IMR-90 (cell line): Measurements from ENCODE around the gene CALR. TPM values are rescaled to one million over a fixed set of nuclear protein-coding genes. Genes with fewer than 3 reads are reported as not detected.
A peak's percentile ranks its signal among the peaks of the same experiment; 100 is the strongest.

ENCODE experiments used
- ATAC-seq: fragments of 200-7000 bp; cut with Tn5 transposase; 2 replicates; pipeline ENCODE4 v1.9.1; 2020; ENCODE audit warnings: low read depth, mild to moderate bottlenecking, moderate library complexity
- BruUV-seq: library from RNA; stranded (reverse); fragments of 400-500 nt; replicated peaks from 2 replicates; lab custom pipeline; 2021; lab: Mats Ljungman, UMichigan
- CTCF ChIA-PET: fragments of 300-600 bp; formaldehyde crosslinking; extraction: SDS; loops from one replicate; lab custom pipeline; 2021; ENCODE audit warnings: antibody characterized with exemption; lab: Yijun Ruan, JAX
- POLR2A ChIA-PET: fragments of 300-600 bp; sonication (Branson Sonifier 250); formaldehyde crosslinking; loops from one replicate; lab custom pipeline; 2022; ENCODE audit warnings: antibody characterized with exemption; ENCODE audit not compliant: unreplicated experiment; lab: Charles Lee
- DNase-seq: peaks from one replicate; pipeline ENCODE4 v3.0.0; 2013
- H2AFZ ChIP-seq: replicated peaks from 2 replicates; pipeline ENCODE3; 2013; ENCODE audit warnings: low read length, mild to moderate bottlenecking; ENCODE audit not compliant: poor library complexity
- H2AK5ac ChIP-seq: 2 replicates; pipeline ENCODE4 v1.6.1; 2013; ENCODE audit warnings: low read depth, low read length, inconsistent platforms
- H2AK9ac ChIP-seq: replicated peaks from 2 replicates; pipeline ENCODE3; 2013; ENCODE audit warnings: mild to moderate bottlenecking, low read depth, low read length, moderate library complexity; ENCODE audit not compliant: poor library complexity
- H2BK120ac ChIP-seq: 2 replicates; pipeline ENCODE4 v1.6.1; 2013; ENCODE audit warnings: low read depth, low read length, inconsistent platforms
- H2BK15ac ChIP-seq: 3 replicates; pipeline ENCODE4 v1.6.1; 2013; ENCODE audit warnings: low read depth, low read length, inconsistent platforms
- H2BK20ac ChIP-seq: 2 replicates; pipeline ENCODE4 v1.6.1; 2013; ENCODE audit warnings: low read depth, mild to moderate bottlenecking, inconsistent platforms, low read length, moderate library complexity
- H2BK5ac ChIP-seq: 2 replicates; pipeline ENCODE4 v1.6.1; 2013; ENCODE audit warnings: mild to moderate bottlenecking, low read depth, low read length, inconsistent platforms; ENCODE audit not compliant: poor library complexity, severe bottlenecking
- H3K14ac ChIP-seq: replicated peaks from 2 replicates; pipeline ENCODE4 v1.6.1; 2013; ENCODE audit warnings: low read depth, low read length, inconsistent platforms
- H3K18ac ChIP-seq: 2 replicates; pipeline ENCODE4 v1.6.1; 2013; ENCODE audit warnings: low read depth, low read length, control low read depth
- H3K23ac ChIP-seq: 2 replicates; pipeline ENCODE4 v1.6.1; 2013; ENCODE audit warnings: low read depth, low read length, inconsistent platforms
- H3K27ac ChIP-seq: 2 replicates; pipeline ENCODE4 v1.5.1; 2013; ENCODE audit warnings: mild to moderate bottlenecking, control low read depth, low read length; ENCODE audit not compliant: insufficient read depth
- H3K27me3 ChIP-seq: 2 replicates; pipeline ENCODE4 v1.6.1; 2013; ENCODE audit warnings: low read length; ENCODE audit not compliant: control insufficient read depth, insufficient read depth
- H3K36me3 ChIP-seq: 2 replicates; pipeline ENCODE4 v1.6.1; 2013; ENCODE audit warnings: low read length, mixed read lengths; ENCODE audit not compliant: control insufficient read depth, insufficient read depth
- H3K4ac ChIP-seq: 2 replicates; pipeline ENCODE4 v1.6.1; 2013; ENCODE audit warnings: low read depth, low read length, inconsistent platforms
- H3K4me1 ChIP-seq: 2 replicates; pipeline ENCODE4 v1.6.1; 2013; ENCODE audit warnings: low read length, mixed read lengths; ENCODE audit not compliant: control insufficient read depth, insufficient read depth
- H3K4me2 ChIP-seq: 2 replicates; pipeline ENCODE4 v1.6.1; 2013; ENCODE audit warnings: low read depth, mild to moderate bottlenecking, control low read depth, low read length, moderate library complexity
- H3K4me3 ChIP-seq: 2 replicates; pipeline ENCODE4 v1.5.1; 2013; ENCODE audit warnings: low read depth, mild to moderate bottlenecking, control low read depth, low read length, moderate library complexity; ENCODE audit not compliant: insufficient read depth
- H3K56ac ChIP-seq: 2 replicates; pipeline ENCODE4 v1.6.1; 2013; ENCODE audit warnings: low read length, inconsistent platforms; ENCODE audit not compliant: insufficient read depth; ENCODE audit errors: extremely low read depth
- H3K79me1 ChIP-seq, 2 experiments: 2 replicates each; pipeline ENCODE4 v1.6.1; 2013; ENCODE audit warnings: low read length in 2 of 2, inconsistent platforms in 1 of 2, low read depth in 1 of 2
- H3K9ac ChIP-seq: 2 replicates; pipeline ENCODE4 v1.6.1; 2013; ENCODE audit warnings: low read depth, low read length, control low read depth
- H3K9me1 ChIP-seq: 2 replicates; pipeline ENCODE4 v1.6.1; 2013; ENCODE audit warnings: low read length, inconsistent platforms; ENCODE audit not compliant: insufficient read depth
- H3K9me3 ChIP-seq: 2 replicates; pipeline ENCODE4 v1.6.1; 2013; ENCODE audit warnings: low read length; ENCODE audit not compliant: control insufficient read depth, insufficient read depth
- H4K20me1 ChIP-seq: 2 replicates; pipeline ENCODE4 v1.6.1; 2013; ENCODE audit warnings: low read length, inconsistent platforms; ENCODE audit not compliant: insufficient read depth
- H4K5ac ChIP-seq: 2 replicates; pipeline ENCODE4 v1.6.1; 2013; ENCODE audit warnings: mild to moderate bottlenecking, low read depth, low read length, control low read depth
- H4K8ac ChIP-seq, 2 experiments: 2 replicates each; pipeline ENCODE4 v1.6.1; 2013; ENCODE audit warnings: low read depth in 2 of 2, low read length in 2 of 2, control low read depth in 1 of 2, inconsistent platforms in 1 of 2
- H4K91ac ChIP-seq: 2 replicates; pipeline ENCODE4 v1.6.1; 2013; ENCODE audit warnings: low read depth, low read length, inconsistent platforms; ENCODE audit not compliant: insufficient read depth
- CHD1 ChIP-seq: IDR thresholded peaks from 2 replicates; pipeline ENCODE4 v1.6.1; 2012; ENCODE audit warnings: low read depth, low read length, improper control_type of control experiment
- CTCF ChIP-seq: conservative IDR thresholded peaks from 2 replicates; pipeline ENCODE4 v1.5.1; 2012; ENCODE audit warnings: mild to moderate bottlenecking, low read depth, low read length, improper control_type of control experiment
- ELK1 ChIP-seq: fragments of 150-350 bp; IDR thresholded peaks from 2 replicates; pipeline ENCODE4 v1.6.1; 2016; ENCODE audit warnings: low read depth, mild to moderate bottlenecking, low read length, moderate library complexity, borderline replicate concordance
- MAFK ChIP-seq: IDR thresholded peaks from 2 replicates; pipeline ENCODE4 v1.6.1; 2012; ENCODE audit warnings: low read depth, low read length, improper control_type of control experiment
- MAZ ChIP-seq: IDR thresholded peaks from 2 replicates; pipeline ENCODE4 v1.6.1; 2012; ENCODE audit warnings: low read depth, mild to moderate bottlenecking, low read length, improper control_type of control experiment, moderate library complexity, borderline replicate concordance
- NFE2L2 ChIP-seq: fragments of 150-350 bp; IDR thresholded peaks from 2 replicates; pipeline ENCODE4 v1.6.1; 2016; ENCODE audit warnings: low read depth, mild to moderate bottlenecking, low read length
- POLR2A ChIP-seq: IDR thresholded peaks from 2 replicates; pipeline ENCODE4 v1.6.1; 2012; ENCODE audit warnings: mild to moderate bottlenecking, low read depth, low read length
- RFX5 ChIP-seq: IDR thresholded peaks from 2 replicates; pipeline ENCODE4 v1.8.0; 2012; ENCODE audit warnings: low read depth, mild to moderate bottlenecking, low read length, moderate library complexity
- USF2 ChIP-seq: fragments of 150-350 bp; IDR thresholded peaks from 2 replicates; pipeline ENCODE4 v1.6.1; 2017; ENCODE audit warnings: mild to moderate bottlenecking, antibody characterized with exemption, low read length, low read depth
- WGBS, 2 experiments: methylation state at CpG; one replicate each; pipeline versions ENCODE4 v1.1.5 to v1.1.7; 2013; ENCODE audit warnings: missing lambda C conversion rate in 2 of 2; ENCODE audit not compliant: insufficient read length in 1 of 2; ENCODE audit errors: extremely low coverage in 2 of 2; 5-methylcytosine and 5-hydroxymethylcytosine counted together
- dilution Hi-C: fragments of 300-500 bp; cut with HindIII; formaldehyde crosslinking; loops from one replicate; pipeline ENCODE4 v1.14.3; 2018; ENCODE audit warnings: low sequenced_read_pairs; ENCODE audit not compliant: unreplicated experiment
- in situ Hi-C: fragments of 300-500 bp; cut with MboI; formaldehyde crosslinking; loops from 3 replicates; pipeline ENCODE4 v1.14.3; 2019; ENCODE audit warnings: low sequenced_read_pairs, inconsistent platforms, mixed read lengths
- intact Hi-C: fragments of 100-400 bp; cut with micrococcal nuclease; formaldehyde crosslinking; loops from 2 replicates; pipeline ENCODE4 v1.10.0; 2022
- polyA plus RNA-seq, 3 experiments: library from polyadenylated mRNA; depleted of rRNA; stranded (reverse); fragments of >200 nt; gene quantifications; 2 replicates each; pipeline ENCODE4 v1.2.3, GENCODE V29; 2012; ENCODE audit warnings: low replicate concordance in 1 of 3
- total RNA-seq: library from RNA; depleted of rRNA; stranded (reverse); fragments of >200 nt; gene quantifications from 2 replicates; pipeline ENCODE4 v1.2.3, GENCODE V29; 2012

CALR gene
- total and polyA plus RNA-seq, 2 of the 4 experiments (the other 2 are of a cell fraction), result 1,932 to 3,358 TPM

- no peak for TF ChIP-seq ELK1
- TF ChIP-seq POLR2A, result no peak
- TF ChIP-seq MAZ, result no peak
These were observed 581 bp downstream of the CALR start (continued) for GRCh38 chr19:12938779-12939601.

GRCh38 chr19:12939975-12940423 is 1.6 kb downstream of the CALR start:
- in situ Hi-C loops, result no loop called here
- peak overlapping the region; percentile 80 for H3K4me3 ChIP-seq
- ChIA-PET CTCF (no interaction called here), POLR2A (no interaction called here)
- no peaks in the 10 kb centered on the region for H3K9me3 ChIP-seq
- H3K18ac ChIP-seq, result no peak overlapping the region
- peak overlapping the region; percentile 89 for H3K23ac ChIP-seq
- peaks cover 15% of the 10 kb centered on the region for H3K4me1 ChIP-seq
- dilution Hi-C loops, result no loop called here
- peaks cover 5 to 55% of the 10 kb centered on the region in 2 experiments; a peak in 3 of 4 replicates for H3K79me1 ChIP-seq
- intact Hi-C loops, result no loop called here
- peak overlapping the region; percentile 66 for H2AFZ ChIP-seq
- no peak for DNase-seq
- H3K56ac ChIP-seq, result no peak overlapping the region; the same call in 1 of the 2 replicates
- H3K36me3 ChIP-seq, result peaks cover 48% of the 10 kb centered on the region
- peak overlapping the region; percentile 44; the same call in 1 of the 2 replicates for H3K4ac ChIP-seq
- BruUV-seq, result no TSS peak
- no peak overlapping the region for H4K5ac ChIP-seq
- no peak overlapping the region for H2BK5ac ChIP-seq
- H3K27ac ChIP-seq, result peak overlapping the region; percentile 43
- peak overlapping the region; percentile 84 for H3K14ac ChIP-seq
- H2BK120ac ChIP-seq, result no peak overlapping the region
- peak overlapping the region; percentile 81 for H2AK9ac ChIP-seq
- ATAC-seq, result no peak
- H3K9me1 ChIP-seq, result peaks cover 15% of the 10 kb centered on the region
- H3K9ac ChIP-seq, result peak overlapping the region; percentile 67; the same call in 1 of the 2 replicates
- H3K4me2 ChIP-seq, result peak overlapping the region; percentile 85
- H4K20me1 ChIP-seq, result peaks cover 64% of the 10 kb centered on the region
- H2BK15ac ChIP-seq, result no peak overlapping the region
- H4K8ac ChIP-seq, result no peak overlapping the region
- H3K27me3 ChIP-seq, result no peaks in the 10 kb centered on the region
- 80% methylated on average over 1 of the region's 10 CpGs; no CpG with 5 or more reads in 1 of the 2 experiments for WGBS, 2 experiments
- H2BK20ac ChIP-seq, result no peak overlapping the region
- H4K91ac ChIP-seq, result no peak overlapping the region
- H2AK5ac ChIP-seq, result peak overlapping the region; percentile 94
- TF ChIP-seq MAZ, result no peak
- no peak for TF ChIP-seq MAFK
- TF ChIP-seq CTCF, result no peak
- no peak for TF ChIP-seq USF2
- no peak for TF ChIP-seq ELK1
- TF ChIP-seq RFX5, result no peak
- TF ChIP-seq CHD1, result no peak
- TF ChIP-seq NFE2L2, result no peak
